Subcutaneous abdominal adipose tissue (tissue), 5 donors: ENCODE data around the gene SLC6A19.
"Not testable (repeated sequence)": the region's sequence is repeated elsewhere in the genome, so short reads cannot be mapped to it uniquely, and the experiment has no call there.

ENCODE experiments used
- H3K27ac ChIP-seq: one replicate; pipeline ENCODE4 v1.7.0; 2013; ENCODE audit warnings: low read depth, mild to moderate bottlenecking, inconsistent platforms, low read length, moderate library complexity
- H3K27me3 ChIP-seq, 5 donors: one replicate each; pipeline ENCODE4 v1.7.0; 2013; ENCODE audit warnings: low read length in 5 of 5, inconsistent platforms in 1 of 5; ENCODE audit not compliant: control insufficient read depth in 5 of 5, insufficient read depth in 4 of 5
- H3K36me3 ChIP-seq, 5 donors: one replicate each; pipeline ENCODE4 v1.7.0; 2013; ENCODE audit warnings: low read length in 5 of 5; ENCODE audit not compliant: control insufficient read depth in 5 of 5, insufficient read depth in 5 of 5
- H3K4me1 ChIP-seq, 5 donors: one replicate each; pipeline ENCODE4 v1.7.0; 2013; ENCODE audit warnings: low read length in 5 of 5, mild to moderate bottlenecking in 3 of 5, moderate library complexity in 1 of 5; ENCODE audit not compliant: control insufficient read depth in 5 of 5, insufficient read depth in 5 of 5
- H3K4me3 ChIP-seq, 5 donors: one replicate each; pipeline ENCODE4 v1.7.0; 2013; ENCODE audit warnings: low read length in 5 of 5, low read depth in 1 of 5
- H3K9ac ChIP-seq, 5 donors: one replicate each; pipeline ENCODE4 v1.7.0; 2013; ENCODE audit warnings: low read length in 5 of 5, mild to moderate bottlenecking in 4 of 5, moderate library complexity in 3 of 5
- H3K9me3 ChIP-seq, 5 donors: one replicate each; pipeline ENCODE4 v1.7.0; 2013; ENCODE audit warnings: low read length in 5 of 5; ENCODE audit not compliant: control insufficient read depth in 5 of 5
- donor health status: healthy.
- donor health status: healthy.
- donor health status: healthy.
- donor health status: healthy.
- donor health status: healthy.

SLC6A19 gene

GRCh38 chr5:1226231-1226630 lies 24.8 kb downstream of the SLC6A19 start:
- Histone ChIP-seq H3K4me1 (peaks cover 0 to 3% (median 0%) of the 10 kb centered on the region in 5 donors), H3K9ac (no peak overlapping the region), H3K36me3 (no peaks in the 10 kb centered on the region), H3K27ac (no peak overlapping the region), H3K9me3 (peaks cover 0 to 4% (median 0%) of the 10 kb centered on the region in 5 donors), H3K4me3 (no peak overlapping the region), H3K27me3 (peaks cover 18 to 31% (median 28%) of the 10 kb centered on the region in 5 donors)

- Histone ChIP-seq H3K4me1 (peaks cover 0 to 1% (median 0%) of the 10 kb centered on the region in 5 donors), H3K4me3 (no peak overlapping the region), H3K36me3 (no peaks in the 10 kb centered on the region), H3K9ac (no peak overlapping the region), H3K27ac (no peak overlapping the region), H3K27me3 (peaks cover 24 to 38% (median 28%) of the 10 kb centered on the region in 5 donors), H3K9me3 (peaks cover 0 to 2% (median 0%) of the 10 kb centered on the region in 5 donors)
Measured at GRCh38 chr5:1226839-1227581, 25.6 kb downstream of the SLC6A19 start.

GRCh38 chr5:1227667-1228066 lies 26.3 kb downstream of the SLC6A19 start:
- Histone ChIP-seq H3K27ac (no peak overlapping the region), H3K27me3 (peaks cover 25 to 39% (median 30%) of the 10 kb centered on the region in 5 donors), H3K36me3 (no peaks in the 10 kb centered on the region), H3K9ac (no peak overlapping the region), H3K4me3 (no peak overlapping the region), H3K9me3 (peaks cover 0 to 1% (median 0%) of the 10 kb centered on the region in 5 donors), H3K4me1 (no peaks in the 10 kb centered on the region)

- H3K27ac ChIP-seq: no peak overlapping the region
- H3K4me1 ChIP-seq: no peaks in the 10 kb centered on the region
- H3K9ac ChIP-seq: no peak overlapping the region
- no peaks in the 10 kb centered on the region for H3K36me3 ChIP-seq
- peaks cover 25 to 42% (median 33%) of the 10 kb centered on the region in 5 donors for H3K27me3 ChIP-seq
- H3K4me3 ChIP-seq: no peak overlapping the region
- H3K9me3 ChIP-seq: peaks cover 0 to 4% (median 0%) of the 10 kb centered on the region in 5 donors
Measured at GRCh38 chr5:1228120-1228519, 26.7 kb downstream of the SLC6A19 start.

GRCh38 chr5:1229023-1229422 lies 27.6 kb downstream of the SLC6A19 start:
- H3K4me3 ChIP-seq, H3K9ac ChIP-seq, H3K9me3 ChIP-seq, H3K36me3 ChIP-seq, H3K27ac ChIP-seq, H3K4me1 ChIP-seq: not testable (repeated sequence)
- peaks cover 25 to 42% (median 32%) of the 10 kb centered on the region in 5 donors for H3K27me3 ChIP-seq

GRCh38 chr5:1229822-1230221 lies 28.4 kb downstream of the SLC6A19 start:
- Histone ChIP-seq H3K36me3 (no peaks in the 10 kb centered on the region), H3K9me3 (peaks cover 0 to 9% (median 3%) of the 10 kb centered on the region in 5 donors), H3K9ac (no peak overlapping the region), H3K4me1 (no peaks in the 10 kb centered on the region), H3K4me3 (no peak overlapping the region), H3K27ac (no peak overlapping the region), H3K27me3 (peaks cover 25 to 42% (median 29%) of the 10 kb centered on the region in 5 donors)

- Histone ChIP-seq H3K9me3 (peaks cover 4 to 16% (median 11%) of the 10 kb centered on the region in 5 donors), H3K4me3 (no peak overlapping the region), H3K27ac (no peak overlapping the region), H3K27me3 (peaks cover 24 to 45% (median 27%) of the 10 kb centered on the region in 5 donors), H3K4me1 (no peaks in the 10 kb centered on the region), H3K9ac (no peak overlapping the region), H3K36me3 (no peaks in the 10 kb centered on the region)
Measured at GRCh38 chr5:1230551-1230950, 29.2 kb downstream of the SLC6A19 start.

- no peaks in the 10 kb centered on the region for H3K4me1 ChIP-seq
Measured at GRCh38 chr5:1231354-1231905, 30.0 kb downstream of the SLC6A19 start.

GRCh38 chr5:1232780-1233179 lies 31.4 kb downstream of the SLC6A19 start:
- Histone ChIP-seq H3K9me3 (peaks cover 9 to 31% (median 28%) of the 10 kb centered on the region in 5 donors), H3K4me1 (no peaks in the 10 kb centered on the region), H3K9ac (no peak overlapping the region), H3K27ac (no peak overlapping the region), H3K36me3 (no peaks in the 10 kb centered on the region), H3K27me3 (peaks cover 22 to 39% (median 27%) of the 10 kb centered on the region in 5 donors), H3K4me3 (no peak overlapping the region)

More at GRCh38 chr5:1231354-1231905, 30.0 kb downstream of the SLC6A19 start:
- H3K9ac ChIP-seq: no peak overlapping the region
- no peaks in the 10 kb centered on the region for H3K36me3 ChIP-seq
- H3K27me3 ChIP-seq: peaks cover 22 to 43% (median 27%) of the 10 kb centered on the region in 5 donors
- H3K9me3 ChIP-seq: peaks cover 9 to 25% (median 19%) of the 10 kb centered on the region in 5 donors
- no peak overlapping the region for H3K4me3 ChIP-seq
- no peak overlapping the region for H3K27ac ChIP-seq

- Histone ChIP-seq H3K27me3 (peaks cover 8 to 21% (median 16%) of the 10 kb centered on the region in 5 donors), H3K4me3 (peak overlapping the region in 2 of 5 donors; percentile 2 to 31), H3K4me1 (no peaks in the 10 kb centered on the region), H3K9me3 (peaks cover 9 to 31% (median 28%) of the 10 kb centered on the region in 5 donors), H3K9ac (no peak overlapping the region), H3K27ac (no peak overlapping the region), H3K36me3 (no peaks in the 10 kb centered on the region)
Measured at GRCh38 chr5:1235379-1235778, 34.0 kb downstream of the SLC6A19 start.
